ENCODE data around the gene HAVCR1. TPM values are rescaled to one million over a fixed set of nuclear protein-coding genes. Genes with fewer than 3 reads are reported as not detected.

The HAVCR1 gene
- 2.1 and 11.7 TPM in 2 replicates for total RNA-seq

DNA sequence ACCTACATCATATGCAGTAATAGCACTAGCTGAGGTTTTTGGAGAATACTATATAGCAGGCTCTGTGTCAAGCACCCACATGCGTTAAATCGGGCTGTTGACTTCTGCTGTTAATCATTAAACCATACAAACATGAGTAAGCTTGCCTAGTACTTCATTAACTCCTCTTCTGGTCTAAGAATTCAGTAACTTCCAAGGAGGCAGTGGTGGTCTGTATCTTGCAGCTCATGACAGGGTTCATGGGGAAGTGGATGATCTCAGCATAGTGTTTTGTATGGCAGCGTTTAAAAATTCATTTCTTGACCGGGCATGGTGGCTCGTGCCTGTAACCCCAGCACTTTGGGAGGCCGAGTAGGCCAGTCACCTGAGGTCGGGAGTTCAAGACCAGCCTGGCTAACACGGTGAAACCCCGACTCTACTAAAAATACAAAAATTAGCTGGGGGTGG lies at the start of gene HAVCR1:
Gene HAVCR1, minus strand, starts transcription at position 24 of the 447 bp plus-strand sequence. CDS start 1,173 bp downstream, outside the sequence.

Other genes with a start within 250 kb of the HAVCR1 start
- not detected in 2 replicates for gene PPP1R2B, start 208.8 kb downstream of the HAVCR1 start, total RNA-seq
- gene TIMD4, start 95.9 kb downstream of the HAVCR1 start, total RNA-seq, result 0.38 TPM in 1 of 2 replicates, not detected in the other
- 0.33 and 6.8 TPM in 2 replicates for gene HAVCR2, start 49.9 kb upstream of the HAVCR1 start, total RNA-seq
- 9.3 and 11.6 TPM in 2 replicates for gene MED7, start 83.7 kb upstream of the HAVCR1 start, total RNA-seq
- gene GARIN3, start 107.1 kb upstream of the HAVCR1 start, total RNA-seq, result not detected in 2 replicates
- not detected in 2 replicates for gene ITK, start 121.7 kb upstream of the HAVCR1 start, total RNA-seq
- 20.5 and 36.4 TPM in 2 replicates for gene CYFIP2, start 207.0 kb upstream of the HAVCR1 start, total RNA-seq

Data from mesangial cell (primary cell).